Thymus (tissue), 11 donors: ENCODE results near the gene CACNA2D4. TPM values are rescaled to one million over a fixed set of nuclear protein-coding genes. Genes with fewer than 3 reads are reported as not detected.

Experiments used
- DNase-seq, 9 donors: peaks; one replicate each; pipeline ENCODE4 v3.0.0-alpha.2; 2013; ENCODE audit warnings: low spot score in 9 of 9, low read depth in 6 of 9, missing footprints in 1 of 9
- H3K27ac ChIP-seq, 2 donors: one replicate each; pipeline ENCODE4 v1.5.1; 2013; ENCODE audit warnings: control low read depth in 1 of 2, low read depth in 1 of 2, low read length in 1 of 2, mild to moderate bottlenecking in 1 of 2, moderate library complexity in 1 of 2
- H3K27me3 ChIP-seq, 2 donors: one replicate each; pipeline ENCODE4 v1.5.1; 2013; ENCODE audit warnings: low read length in 1 of 2; ENCODE audit not compliant: control insufficient read depth in 2 of 2, insufficient read depth in 1 of 2
- H3K36me3 ChIP-seq, 2 donors: one replicate each; pipeline ENCODE4 v1.5.1; 2013; ENCODE audit warnings: low read length in 1 of 2, mild to moderate bottlenecking in 1 of 2, moderate library complexity in 1 of 2; ENCODE audit not compliant: control insufficient read depth in 2 of 2, insufficient read depth in 2 of 2
- H3K4me1 ChIP-seq, 2 donors: one replicate each; pipeline ENCODE4 v1.5.1; 2013; ENCODE audit warnings: low read length in 2 of 2; ENCODE audit not compliant: control insufficient read depth in 2 of 2, insufficient read depth in 2 of 2
- H3K4me3 ChIP-seq, 2 donors: one replicate each; pipeline ENCODE4 v1.5.1; 2013; ENCODE audit warnings: low read length in 2 of 2, control low read depth in 1 of 2, mild to moderate bottlenecking in 1 of 2
- H3K9me3 ChIP-seq, 2 donors: one replicate each; pipeline ENCODE4 v1.5.1; 2013; ENCODE audit warnings: low read length in 1 of 2, mild to moderate bottlenecking in 1 of 2; ENCODE audit not compliant: control insufficient read depth in 2 of 2, insufficient read depth in 1 of 2
- WGBS: extraction: QIAGEN DNeasy Blood & Tissue Kit; methylation state at CpG from one replicate; pipeline ENCODE4 v1.1.7; 2013; 5-methylcytosine and 5-hydroxymethylcytosine counted together
- polyA plus RNA-seq: library from polyadenylated mRNA; stranded (reverse); fragments of 200-250 nt; gene quantifications from one replicate; pipeline ENCODE4 v1.2.3, GENCODE V29; 2013
- total RNA-seq: library from RNA; stranded (reverse); fragments of 120-200 nt; gene quantifications from one replicate; pipeline ENCODE4 v1.2.4, GENCODE V29; 2013
- donor health status: healthy.

Gene CACNA2D4
- total and polyA plus RNA-seq, 2 donors = 4.9 to 5.1 TPM

DNA sequence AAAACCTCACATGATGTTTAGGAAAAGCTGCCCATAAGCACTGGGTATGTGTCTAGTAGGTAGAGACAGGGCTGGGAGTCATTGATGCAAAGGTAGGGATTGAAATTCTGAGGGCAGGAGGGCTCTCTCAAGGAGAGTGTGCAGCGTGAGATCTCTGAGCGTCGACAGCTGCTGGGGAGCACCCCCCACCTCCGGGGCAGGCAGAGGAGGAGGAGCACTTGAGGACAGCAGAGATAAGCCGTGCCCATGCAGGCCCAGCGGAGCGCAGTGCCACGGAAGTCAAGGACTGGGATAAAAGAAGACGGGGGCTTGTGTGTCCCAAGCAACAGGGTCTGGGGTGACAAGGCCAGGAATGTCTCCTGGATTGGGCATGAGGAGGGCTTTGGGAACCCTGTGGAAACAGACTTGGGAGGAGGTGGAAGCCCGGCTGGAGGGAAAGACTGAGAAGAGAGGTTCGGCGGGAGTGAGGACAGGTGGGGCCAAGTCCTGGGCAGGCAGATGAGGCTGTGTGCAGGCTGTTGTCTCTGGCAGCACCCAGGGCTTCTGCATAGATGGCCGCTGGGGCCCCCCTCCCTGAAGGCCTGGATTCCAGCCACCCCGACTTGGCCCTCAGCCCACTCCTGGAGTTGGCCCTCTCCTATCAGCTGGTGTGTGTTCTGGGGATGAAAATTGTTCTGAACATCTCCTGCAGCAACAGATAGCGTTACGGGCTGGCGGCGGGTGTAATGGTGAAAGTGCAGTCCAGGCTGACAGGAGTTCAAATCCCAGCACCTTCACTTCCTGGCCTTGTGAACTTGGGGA lies 1.9 kb downstream of the CACNA2D4 start:
- Histone ChIP-seq H3K27ac (peak overlapping the region; percentile 40 to 90), H3K4me3 (no peak overlapping the region), H3K36me3 (no peaks in the 10 kb centered on the region), H3K27me3 (peaks cover 0 to 21% of the 10 kb centered on the region in 2 donors), H3K9me3 (no peaks in the 10 kb centered on the region), H3K4me1 (peaks cover 36 to 86% of the 10 kb centered on the region in 2 donors)
- WGBS = 85% methylated on average over 18 of the region's 18 CpGs
- peak in 1 of 9 donors; percentile 56 for DNase-seq

DNA sequence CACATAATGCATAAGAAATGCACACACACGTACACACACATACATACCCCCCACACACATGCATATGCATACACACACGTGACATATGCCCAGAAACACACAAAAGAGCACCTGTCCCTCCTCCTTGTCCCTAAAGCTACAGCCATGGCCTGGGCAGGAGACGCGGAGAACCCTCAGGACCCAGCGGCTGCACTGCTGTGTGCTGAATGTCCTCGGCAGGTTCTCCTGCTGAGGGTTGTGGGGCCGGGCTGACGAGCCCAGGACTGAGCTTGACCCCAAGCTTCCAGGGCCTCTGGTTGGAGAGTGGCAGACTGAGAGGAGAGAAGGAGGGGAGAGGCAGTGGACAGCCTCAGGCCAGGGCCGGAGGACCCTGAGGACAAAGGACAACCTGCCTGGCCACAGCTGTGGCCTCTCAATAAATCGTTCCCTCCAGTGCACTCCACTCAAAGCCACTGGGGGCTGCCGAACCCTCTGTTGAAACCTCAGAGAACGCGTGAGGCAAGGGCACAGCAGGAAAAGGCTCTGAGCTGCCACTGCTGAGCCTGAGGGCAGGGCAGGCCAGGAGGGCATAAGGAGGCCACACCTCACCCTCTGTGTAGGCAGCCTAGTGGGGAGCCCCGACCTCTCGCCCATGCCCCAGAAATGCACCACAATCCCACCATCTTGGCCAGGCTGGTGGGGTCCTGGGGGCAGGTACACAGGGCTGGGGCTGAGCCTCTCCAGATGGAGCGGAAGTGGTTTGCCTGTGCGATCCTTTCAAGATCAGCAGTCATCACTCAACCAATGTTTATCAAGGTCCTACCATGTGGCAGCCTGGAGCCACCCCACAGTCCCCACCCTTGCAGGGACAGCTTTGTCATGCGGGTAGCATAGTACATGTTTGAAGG lies 3.1 kb downstream of the CACNA2D4 start:
- DNase-seq = peak; percentile 45 to 91 (median 63)
- WGBS = 65% methylated on average over 18 of the region's 18 CpGs
- H3K4me1 ChIP-seq = peaks cover 36 to 82% of the 10 kb centered on the region in 2 donors
- H3K36me3 ChIP-seq = no peaks in the 10 kb centered on the region
- no peak overlapping the region for H3K4me3 ChIP-seq
- peaks cover 0 to 16% of the 10 kb centered on the region in 2 donors for H3K27me3 ChIP-seq
- H3K27ac ChIP-seq = peak overlapping the region; percentile 72 to 90
- H3K9me3 ChIP-seq = no peaks in the 10 kb centered on the region

DNA sequence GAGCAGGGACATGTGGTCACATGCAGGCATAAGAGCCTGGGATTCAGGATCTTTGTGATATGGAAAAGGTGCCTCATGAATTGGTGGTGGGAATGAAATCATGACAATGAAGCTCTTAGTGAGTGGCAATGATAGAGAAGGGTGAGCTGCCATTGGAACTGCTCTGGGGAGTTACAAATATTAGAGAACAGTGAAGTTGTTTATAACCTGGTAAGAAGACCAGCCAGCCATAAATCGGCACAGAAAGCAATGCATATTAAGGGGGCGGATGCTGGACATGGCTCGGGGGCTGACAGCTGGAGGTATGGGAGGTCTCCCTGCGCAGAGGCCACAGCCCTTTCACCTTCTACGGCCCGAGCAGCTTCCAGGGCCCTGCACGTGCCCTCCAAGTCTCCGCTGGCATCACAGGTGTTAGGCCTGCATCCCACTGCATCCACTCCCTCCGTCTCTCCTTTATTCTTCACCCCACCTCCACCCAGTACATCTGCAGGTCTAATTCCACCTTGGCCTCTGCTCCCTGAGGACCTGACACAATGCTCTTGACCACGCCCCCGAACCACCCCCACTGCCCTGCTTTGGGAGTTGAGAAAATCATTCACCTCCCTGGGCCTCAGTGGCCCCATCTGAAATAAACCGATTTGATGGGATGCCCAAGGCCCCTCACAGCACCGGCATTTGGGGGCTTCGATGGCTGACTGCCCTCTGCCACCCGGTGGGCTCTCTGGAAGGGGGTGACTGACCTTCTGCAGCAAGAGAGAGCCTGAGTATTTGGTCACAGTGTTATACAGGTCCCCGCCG lies 4.1 kb downstream of the CACNA2D4 start:
- Histone ChIP-seq H3K36me3 (no peaks in the 10 kb centered on the region), H3K9me3 (no peaks in the 10 kb centered on the region), H3K4me1 (peaks cover 36 to 79% of the 10 kb centered on the region in 2 donors), H3K27ac (no peak overlapping the region), H3K27me3 (peaks cover 0 to 19% of the 10 kb centered on the region in 2 donors), H3K4me3 (no peak overlapping the region)
- 92% methylated on average over 17 of the region's 17 CpGs for WGBS
- DNase-seq = no peak

DNA sequence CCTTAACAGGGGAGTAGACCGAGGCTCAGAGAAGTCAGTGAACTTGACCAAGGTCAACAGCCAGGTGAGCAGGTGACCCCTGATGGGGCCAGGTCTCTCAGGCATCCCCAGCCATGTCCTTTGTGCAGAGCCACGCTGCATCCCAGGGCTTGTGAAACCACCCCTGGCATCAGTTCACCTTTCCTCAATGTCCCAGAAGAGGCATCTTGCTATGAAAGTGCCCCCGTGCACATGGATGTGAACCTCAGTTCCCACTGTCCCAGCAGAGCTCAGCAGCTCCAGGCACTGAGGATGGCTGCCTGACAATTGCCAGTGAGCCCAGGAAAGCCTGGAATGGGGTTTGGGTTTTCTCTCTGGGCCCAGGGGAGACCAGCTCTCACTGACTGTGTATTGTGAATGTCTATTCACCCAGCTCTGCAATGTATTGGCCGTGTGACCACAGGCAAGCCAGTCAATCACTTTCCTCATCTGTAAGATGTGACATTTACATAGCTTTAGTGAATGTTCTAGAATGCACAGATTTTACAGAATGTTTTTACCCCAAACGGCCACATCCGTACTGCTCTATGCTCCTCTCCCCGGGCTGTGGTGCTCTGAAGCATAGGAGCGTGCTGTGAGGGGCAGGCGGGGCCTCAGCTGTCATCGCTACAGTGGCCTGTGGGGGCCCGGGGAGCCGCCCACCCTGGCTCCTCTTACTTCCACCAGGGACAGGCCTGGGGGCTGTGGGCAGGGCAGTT lies 4.9 kb downstream of the CACNA2D4 start:
- WGBS = 94% methylated on average over 12 of the region's 12 CpGs
- peaks cover 0 to 18% of the 10 kb centered on the region in 2 donors for H3K27me3 ChIP-seq
- peaks cover 30 to 71% of the 10 kb centered on the region in 2 donors for H3K4me1 ChIP-seq
- H3K4me3 ChIP-seq = no peak overlapping the region
- no peak for DNase-seq
- no peaks in the 10 kb centered on the region for H3K36me3 ChIP-seq
- no peaks in the 10 kb centered on the region for H3K9me3 ChIP-seq
- no peak overlapping the region for H3K27ac ChIP-seq

DNA sequence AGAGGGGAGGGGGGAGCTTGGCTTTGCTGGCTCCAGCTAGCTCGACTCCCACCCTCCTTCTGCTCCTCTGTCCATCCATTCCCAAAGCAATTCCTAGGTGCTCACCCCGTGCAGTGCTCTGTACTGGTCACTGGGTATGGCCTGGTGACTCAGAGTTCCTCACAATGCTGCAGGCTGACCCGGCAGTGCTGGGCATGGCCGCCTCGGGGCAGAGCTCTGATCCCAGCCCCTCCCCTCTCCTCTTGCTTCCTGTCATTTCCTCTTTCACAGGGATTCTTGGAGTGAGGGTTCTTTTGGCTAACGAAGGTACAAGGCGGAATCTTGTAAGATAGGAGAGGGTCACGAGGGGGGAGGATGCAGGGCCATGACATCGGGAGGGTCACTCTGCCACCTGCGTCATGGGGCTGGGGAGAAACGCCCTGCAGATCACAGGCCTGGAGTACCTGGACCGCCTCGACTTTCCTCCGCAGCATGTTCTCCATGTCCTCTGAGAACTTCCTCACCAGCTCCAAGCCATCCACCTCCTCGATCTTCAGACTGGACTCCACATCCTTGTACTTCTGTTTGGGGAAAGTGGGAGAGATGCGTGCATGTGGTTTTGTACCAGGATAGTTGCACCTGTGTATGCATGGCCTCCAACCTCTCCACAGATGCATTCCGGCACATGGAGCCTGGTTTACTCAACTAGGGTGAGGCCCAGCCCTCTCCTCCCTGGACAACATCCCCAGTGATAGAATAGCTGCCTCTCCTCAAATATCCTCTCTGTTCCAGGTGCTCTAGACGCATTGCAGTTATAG lies 5.7 kb downstream of the CACNA2D4 start:
- Histone ChIP-seq H3K27me3 (peaks cover 0 to 18% of the 10 kb centered on the region in 2 donors), H3K9me3 (peaks cover 0 to 5% of the 10 kb centered on the region in 2 donors), H3K4me3 (no peak overlapping the region), H3K4me1 (peaks cover 22 to 66% of the 10 kb centered on the region in 2 donors), H3K27ac (no peak overlapping the region), H3K36me3 (no peaks in the 10 kb centered on the region)
- no peak for DNase-seq
- 95% methylated on average over 18 of the region's 18 CpGs for WGBS

DNA sequence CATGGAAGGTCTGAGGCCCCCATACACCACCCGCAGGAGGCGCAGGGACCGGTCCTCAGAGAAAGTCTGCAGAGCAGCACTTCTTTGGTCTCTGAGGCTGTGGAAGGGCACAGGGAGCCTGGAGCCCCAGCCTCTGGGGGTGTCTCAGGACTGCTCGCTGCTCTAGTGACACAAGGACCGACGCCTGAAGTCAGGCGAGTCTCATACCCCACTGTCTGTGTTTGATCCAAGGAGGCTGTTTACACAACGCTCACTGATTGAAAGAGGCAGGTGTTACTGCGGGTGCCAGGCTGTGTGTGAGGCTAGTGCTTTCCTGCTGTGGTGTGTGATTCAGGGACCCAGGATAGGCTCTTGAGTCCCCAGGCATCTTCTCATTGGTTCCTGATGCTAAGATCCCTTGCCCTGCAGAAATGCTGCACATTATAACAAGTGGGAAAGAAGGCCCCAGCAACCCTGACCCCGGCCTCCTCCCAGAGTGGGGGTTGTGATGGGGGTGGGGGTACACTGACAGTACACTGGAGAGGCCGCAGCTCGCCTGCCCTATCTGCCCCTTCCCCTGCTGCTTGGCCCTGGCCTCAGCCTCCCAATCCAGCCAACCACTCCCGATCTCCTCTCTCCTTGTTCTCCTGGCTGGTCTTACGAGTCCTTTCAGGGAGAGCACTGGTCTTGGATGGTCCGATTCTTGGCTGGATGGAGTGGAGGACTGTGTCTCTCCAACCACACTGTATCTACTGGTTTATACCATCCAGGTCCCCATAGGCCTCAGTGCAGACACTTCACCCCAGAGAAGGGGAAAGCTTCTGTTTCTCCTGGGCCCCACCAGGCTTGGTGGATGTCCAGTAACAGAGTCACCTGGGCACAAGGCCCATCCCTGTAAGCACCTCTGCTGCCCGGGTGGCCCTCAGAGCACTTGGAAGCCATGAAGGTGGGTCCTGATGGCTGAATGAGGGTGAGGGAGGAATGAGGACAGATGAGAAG lies 6.6 kb downstream of the CACNA2D4 start:
- peaks cover 3 to 9% of the 10 kb centered on the region in 2 donors for H3K9me3 ChIP-seq
- peak in 7 of 9 donors; percentile 20 to 82 (median 59) for DNase-seq
- peaks cover 15 to 57% of the 10 kb centered on the region in 2 donors for H3K4me1 ChIP-seq
- H3K4me3 ChIP-seq = no peak overlapping the region
- peaks cover 0 to 17% of the 10 kb centered on the region in 2 donors for H3K27me3 ChIP-seq
- 89% methylated on average over 16 of the region's 16 CpGs for WGBS
- no peaks in the 10 kb centered on the region for H3K36me3 ChIP-seq
- peak overlapping the region in 1 of 2 donors; percentile 81 for H3K27ac ChIP-seq

DNA sequence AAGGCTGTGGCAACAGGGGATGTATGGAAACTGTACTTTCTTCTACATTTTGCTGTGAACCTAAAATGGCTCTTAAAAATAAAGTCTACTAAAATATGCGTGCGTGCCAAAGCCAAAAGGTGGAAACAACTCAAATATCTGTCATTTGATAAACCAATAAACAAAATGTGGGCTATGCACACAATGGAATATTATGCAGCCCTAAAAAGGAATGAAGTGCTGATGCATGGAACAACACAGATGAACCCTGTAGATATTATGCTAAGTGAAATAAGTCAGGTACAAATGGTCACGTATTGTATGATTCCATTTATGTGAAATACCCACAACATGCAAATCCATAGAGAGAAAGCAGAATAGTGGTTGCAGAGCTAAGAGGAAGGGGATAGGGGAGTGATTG lies 8.0 kb downstream of the CACNA2D4 start:
- peaks cover 3 to 16% of the 10 kb centered on the region in 2 donors for H3K27me3 ChIP-seq
- H3K4me3 ChIP-seq = no peak overlapping the region
- H3K36me3 ChIP-seq = no peaks in the 10 kb centered on the region
- no peak for DNase-seq
- 97% methylated on average over 3 of the region's 3 CpGs for WGBS
- peaks cover 4 to 43% of the 10 kb centered on the region in 2 donors for H3K4me1 ChIP-seq
- peaks cover 3 to 9% of the 10 kb centered on the region in 2 donors for H3K9me3 ChIP-seq
- no peak overlapping the region for H3K27ac ChIP-seq
